GM21786 (cell line): ENCODE results near the gene EXOSC6.
A peak's percentile ranks its signal among the peaks of the same experiment; 100 is the strongest.
"Not testable (repeated sequence)": the region's sequence is repeated elsewhere in the genome, so short reads cannot be mapped to it uniquely, and the experiment has no call there.

Experiments used
- ATAC-seq: cut with Tn5 transposase; IDR thresholded peaks from one replicate; pipeline ENCODE4 v1.9.1; 2021; ENCODE audit not compliant: unreplicated experiment

The EXOSC6 gene

GRCh38 chr16:70255574-70255973 lies 3.8 kb upstream of the EXOSC6 start:
- no peak for ATAC-seq

- no peak for ATAC-seq
Observed at GRCh38 chr16:70254965-70255286, 3.2 kb upstream of the EXOSC6 start.

GRCh38 chr16:70254180-70254964 lies 2.6 kb upstream of the EXOSC6 start:
- ATAC-seq, result no peak

GRCh38 chr16:70253291-70254106 lies 1.8 kb upstream of the EXOSC6 start:
- no peak for ATAC-seq

GRCh38 chr16:70252355-70252988 lies 732 bp upstream of the EXOSC6 start:
- no peak for ATAC-seq

- ATAC-seq, result peak; percentile 38
Observed at GRCh38 chr16:70250748-70251628, 752 bp downstream of the EXOSC6 start.

- ATAC-seq, result not testable (repeated sequence)
Observed at GRCh38 chr16:70249697-70250096, 2.0 kb downstream of the EXOSC6 start.

GRCh38 chr16:70238773-70239172 lies 13.0 kb downstream of the EXOSC6 start:
- ATAC-seq, result not testable (repeated sequence)

- ATAC-seq, result not testable (repeated sequence)
Observed at GRCh38 chr16:70231831-70232230, 19.9 kb downstream of the EXOSC6 start.

GRCh38 chr16:70226024-70226423 lies 25.7 kb downstream of the EXOSC6 start:
- ATAC-seq, result not testable (repeated sequence)

GRCh38 chr16:70225430-70225829 lies 26.3 kb downstream of the EXOSC6 start:
- not testable (repeated sequence) for ATAC-seq

- not testable (repeated sequence) for ATAC-seq
Observed at GRCh38 chr16:70224645-70225044, 27.1 kb downstream of the EXOSC6 start.

GRCh38 chr16:70223971-70224513 lies 27.7 kb downstream of the EXOSC6 start:
- not testable (repeated sequence) for ATAC-seq

GRCh38 chr16:70223216-70223615 lies 28.5 kb downstream of the EXOSC6 start:
- ATAC-seq, result not testable (repeated sequence)

GRCh38 chr16:70222574-70222973 lies 29.2 kb downstream of the EXOSC6 start:
- not testable (repeated sequence) for ATAC-seq

- ATAC-seq, result not testable (repeated sequence)
Observed at GRCh38 chr16:70218586-70218985, 33.2 kb downstream of the EXOSC6 start.

- ATAC-seq, result not testable (repeated sequence)
Observed at GRCh38 chr16:70206382-70206781, 45.4 kb downstream of the EXOSC6 start.

- not testable (repeated sequence) for ATAC-seq
Observed at GRCh38 chr16:70204668-70205405, 46.9 kb downstream of the EXOSC6 start.

GRCh38 chr16:70204010-70204409 lies 47.7 kb downstream of the EXOSC6 start:
- not testable (repeated sequence) for ATAC-seq

- ATAC-seq, result not testable (repeated sequence)
Observed at GRCh38 chr16:70203508-70203907, 48.2 kb downstream of the EXOSC6 start.
